Activated CD8-positive, alpha-beta memory T cell treated with anti-CD3 and anti-CD28 coated beads for 1 hour (primary cell): ENCODE data around the gene CDH16.
"Not testable (repeated sequence)": the region's sequence is repeated elsewhere in the genome, so short reads cannot be mapped to it uniquely, and the experiment has no call there.

Experiments
- DNase-seq, 2 donors: peaks; one replicate each; pipeline ENCODE4 v3.0.0-alpha.2; 2020; ENCODE audit warnings: low read depth in 1 of 2; ENCODE audit errors: extremely low read depth in 1 of 2

Gene CDH16

GRCh38 chr16:66947302-66948065 lies 28.8 kb upstream of the CDH16 start:
- DNase-seq = peak; percentile 62 to 70

GRCh38 chr16:66946974-66947301 lies 28.3 kb upstream of the CDH16 start:
- DNase-seq = no peak

- no peak for DNase-seq
Measured at GRCh38 chr16:66946541-66946940, 27.9 kb upstream of the CDH16 start.

- DNase-seq = no peak
Measured at GRCh38 chr16:66945939-66946338, 27.3 kb upstream of the CDH16 start.

GRCh38 chr16:66944971-66945370 lies 26.3 kb upstream of the CDH16 start:
- DNase-seq = not testable (repeated sequence)

- DNase-seq = no peak
Measured at GRCh38 chr16:66944054-66944441, 25.4 kb upstream of the CDH16 start.

- no peak for DNase-seq
Measured at GRCh38 chr16:66943426-66944053, 24.9 kb upstream of the CDH16 start.

- DNase-seq = no peak
Measured at GRCh38 chr16:66942981-66943380, 24.3 kb upstream of the CDH16 start.

- no peak for DNase-seq
Measured at GRCh38 chr16:66940236-66940635, 21.6 kb upstream of the CDH16 start.

- DNase-seq = no peak
Measured at GRCh38 chr16:66939366-66939765, 20.7 kb upstream of the CDH16 start.

GRCh38 chr16:66937725-66938337 lies 19.1 kb upstream of the CDH16 start:
- DNase-seq = no peak

- DNase-seq = no peak
Measured at GRCh38 chr16:66936889-66937554, 18.3 kb upstream of the CDH16 start.

GRCh38 chr16:66936462-66936861 lies 17.8 kb upstream of the CDH16 start:
- no peak for DNase-seq

GRCh38 chr16:66935314-66936011 lies 16.8 kb upstream of the CDH16 start, which contains the start of gene CES2:
Gene CES2, plus strand, starts transcription at chr16:66935516. Its CDS starts 120 bp downstream, at chr16:66935636.
- no peak for DNase-seq

GRCh38 chr16:66934839-66935313 lies 16.2 kb upstream of the CDH16 start:
- DNase-seq = not testable (repeated sequence)

- DNase-seq = peak; percentile 76 to 83
Measured at GRCh38 chr16:66934138-66934838, 15.6 kb upstream of the CDH16 start, which contains the start of gene CIAO2B. Gene CIAO2B, minus strand, starts transcription at chr16:66934402. Its CDS starts 38 bp downstream, at chr16:66934364.

- peak in 1 of 2 donors; percentile 51 for DNase-seq
Measured at GRCh38 chr16:66933776-66934137, 15.1 kb upstream of the CDH16 start.

- DNase-seq = no peak
Measured at GRCh38 chr16:66932076-66932475, 13.4 kb upstream of the CDH16 start.

GRCh38 chr16:66931665-66932064 lies 13.0 kb upstream of the CDH16 start:
- DNase-seq = no peak

- DNase-seq = no peak
Measured at GRCh38 chr16:66930189-66930588, 11.5 kb upstream of the CDH16 start.
